HG03175 (cell line): ENCODE data around the gene SCG3.

Source experiments
- ATAC-seq: cut with Tn5 transposase; IDR thresholded peaks from one replicate; pipeline ENCODE4 v1.9.1; 2021; ENCODE audit warnings: mild to moderate bottlenecking, moderate library complexity; ENCODE audit not compliant: unreplicated experiment

The SCG3 gene

GRCh38 chr15:51726302-51727073 lies 45.2 kb downstream of the SCG3 start:
- peak; percentile 88 for ATAC-seq

GRCh38 chr15:51727141-51727897 lies 46.0 kb downstream of the SCG3 start:
- ATAC-seq, result no peak

GRCh38 chr15:51731549-51732267 lies 50.4 kb downstream of the SCG3 start:
- peak; percentile 71 for ATAC-seq

- ATAC-seq, result no peak
Observed at GRCh38 chr15:51732646-51733045, 51.3 kb downstream of the SCG3 start.

DNA sequence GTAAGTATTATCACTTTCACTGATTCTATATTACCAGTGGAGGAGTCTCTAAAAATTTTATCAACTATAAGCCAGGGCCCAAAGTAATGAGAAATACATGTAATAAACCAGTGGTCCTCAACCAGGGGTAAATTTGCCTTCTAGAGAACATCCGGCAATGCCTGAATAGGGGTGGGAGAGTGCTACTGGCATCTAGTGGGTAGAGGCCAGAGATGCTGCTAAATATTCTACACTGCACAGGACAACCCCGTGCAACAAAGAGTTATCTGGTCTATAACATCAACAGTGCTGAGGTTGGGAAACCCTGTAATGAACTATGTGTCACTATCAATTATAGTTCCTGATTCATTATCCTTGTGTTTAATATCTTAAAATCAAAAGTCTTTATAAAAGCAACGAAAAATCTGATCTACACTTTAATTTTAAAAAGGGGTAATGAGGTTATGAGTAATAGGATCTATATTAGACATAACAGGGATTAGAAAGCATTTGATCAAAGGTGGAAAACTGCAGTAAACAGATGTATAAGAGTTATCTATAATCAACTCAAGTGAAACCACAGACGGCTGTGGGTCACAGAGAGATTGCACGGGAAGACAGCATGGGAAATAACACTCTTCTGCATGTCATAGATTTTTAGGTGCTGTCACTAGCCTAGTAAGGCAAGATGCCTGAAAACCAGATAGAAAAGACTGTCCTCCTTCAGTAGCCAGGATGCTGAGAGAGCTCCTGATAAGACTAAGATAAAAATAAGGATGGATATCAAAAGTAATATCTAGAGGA lies 54.1 kb downstream of the SCG3 start:
- no peak for ATAC-seq

GRCh38 chr15:51736069-51736468 lies 54.8 kb downstream of the SCG3 start:
- no peak for ATAC-seq

GRCh38 chr15:51736751-51737521 lies 55.6 kb downstream of the SCG3 start:
- peak; percentile 43 for ATAC-seq

- ATAC-seq, result peak; percentile 44
Observed at GRCh38 chr15:51737522-51738305, 56.4 kb downstream of the SCG3 start, which contains the start of gene LYSMD2. TSS of gene LYSMD2 (minus strand) at chr15:51737655. CDS start at chr15:51737622, 33 bp downstream.

DNA sequence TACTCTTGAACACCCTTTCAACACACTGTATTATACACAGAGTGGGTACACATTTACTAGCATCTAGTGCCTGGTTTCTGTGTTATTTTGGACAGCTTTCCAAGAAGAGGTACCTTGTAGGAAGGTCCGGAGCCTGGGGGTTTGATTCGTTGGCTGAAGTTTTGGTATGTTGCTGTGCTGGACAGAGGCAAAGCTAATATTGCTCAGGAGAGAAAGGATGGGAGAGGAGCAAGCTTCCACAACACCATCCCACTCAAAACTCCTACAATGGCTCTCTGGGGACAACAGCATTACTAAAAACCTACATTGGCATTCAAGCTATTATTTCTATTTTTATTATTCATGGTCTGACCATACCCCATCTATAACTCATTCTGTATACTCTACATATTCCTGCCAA lies 57.2 kb downstream of the SCG3 start:
- no peak for ATAC-seq

GRCh38 chr15:51739061-51739712 lies 57.9 kb downstream of the SCG3 start:
- ATAC-seq, result no peak

DNA sequence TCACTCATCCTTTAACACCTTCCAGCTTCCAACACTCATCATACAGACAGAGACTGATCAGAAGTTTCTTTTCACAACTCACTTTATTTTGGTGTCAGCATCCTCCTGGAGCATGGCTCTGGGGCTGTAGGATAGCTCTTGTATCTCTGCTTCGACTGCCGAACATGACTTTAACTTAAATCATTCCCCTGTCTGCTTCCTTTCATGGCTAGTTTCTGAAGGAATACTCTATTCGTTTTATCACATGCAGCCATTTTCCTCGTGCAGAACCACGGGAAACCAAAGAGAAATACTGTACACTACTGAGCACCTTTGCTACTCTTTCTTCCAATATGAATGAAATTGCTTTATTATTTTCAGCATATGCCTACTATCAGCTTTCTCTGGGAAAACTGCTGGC lies 68.0 kb downstream of the SCG3 start:
- no peak for ATAC-seq

DNA sequence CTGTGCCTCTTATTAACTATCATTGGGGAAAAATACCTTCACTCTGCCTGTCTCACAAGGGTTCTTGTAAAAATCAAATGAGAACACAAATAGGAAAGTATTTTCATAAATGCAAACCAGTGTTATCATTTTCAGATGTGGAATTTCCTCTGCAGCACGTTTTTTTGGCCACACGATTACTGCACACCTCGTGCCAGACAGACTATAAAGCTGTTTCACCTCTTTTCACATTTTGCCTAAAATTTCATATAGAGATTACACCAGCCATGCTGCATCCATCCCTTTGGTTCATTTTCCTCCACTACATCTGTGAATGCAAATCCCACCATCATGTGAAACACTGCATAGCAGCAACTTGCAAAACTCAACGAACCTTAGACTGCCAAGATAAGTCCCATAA lies 68.9 kb downstream of the SCG3 start:
- no peak for ATAC-seq

GRCh38 chr15:51750792-51751696 lies 69.7 kb downstream of the SCG3 start, which contains the start of gene TMOD2:
TSS of gene TMOD2 (plus strand) at chr15:51751597. CDS start at chr15:51766442, 14,845 bp downstream.
- ATAC-seq, result peak; percentile 81

GRCh38 chr15:51751697-51752683 lies 70.7 kb downstream of the SCG3 start:
- ATAC-seq, result peak; percentile 34

GRCh38 chr15:51752888-51753287 lies 71.6 kb downstream of the SCG3 start:
- ATAC-seq, result no peak

GRCh38 chr15:51754267-51754666 lies 73.0 kb downstream of the SCG3 start:
- ATAC-seq, result no peak
